CD14-positive monocyte (primary cell): ENCODE data around the gene ZBTB4. TPM values are rescaled to one million over a fixed set of nuclear protein-coding genes. Genes with fewer than 3 reads are reported as not detected.

Experiments used
- DNase-seq, 3 donors: peaks; one replicate each; pipeline ENCODE4 v3.0.0-alpha.2; 2011 to 2022
- H2AFZ ChIP-seq: 2 replicates; pipeline ENCODE4 v1.6.0; 2012; ENCODE audit warnings: mild to moderate bottlenecking, low read depth, low read length, inconsistent platforms; ENCODE audit not compliant: insufficient read depth, poor library complexity, severe bottlenecking
- H3K27ac ChIP-seq, 2 donors: 1 replicate in 1 of 2; 2 replicates in 1 of 2; pipeline ENCODE4 v1.5.1; 2012 to 2013; ENCODE audit warnings: low read length in 2 of 2, control low read depth in 1 of 2, inconsistent platforms in 1 of 2, low read depth in 1 of 2, mild to moderate bottlenecking in 1 of 2
- H3K27me3 ChIP-seq, 2 donors: one replicate each; pipeline versions ENCODE4 v1.6.0 to v1.6.1; 2011 to 2013; ENCODE audit warnings: low read length in 2 of 2; ENCODE audit not compliant: control insufficient read depth in 2 of 2, insufficient read depth in 2 of 2
- H3K36me3 ChIP-seq, 2 donors: replicated peaks in 1 of 2; 1 replicate in 1 of 2; 2 replicates in 1 of 2; pipeline versions ENCODE4 v1.5.1 to v1.6.1; 2012 to 2013; ENCODE audit warnings: low read length in 2 of 2, control low read depth in 1 of 2, inconsistent platforms in 1 of 2, mild to moderate bottlenecking in 1 of 2; ENCODE audit not compliant: insufficient read depth in 2 of 2, control insufficient read depth in 1 of 2
- H3K4me1 ChIP-seq, 2 donors: 1 replicate in 1 of 2; 2 replicates in 1 of 2; pipeline versions ENCODE4 v1.5.1 to v1.6.1; 2012 to 2013; ENCODE audit warnings: low read length in 2 of 2, control low read depth in 1 of 2, inconsistent platforms in 1 of 2, mild to moderate bottlenecking in 1 of 2, moderate library complexity in 1 of 2; ENCODE audit not compliant: insufficient read depth in 2 of 2, control insufficient read depth in 1 of 2
- H3K4me2 ChIP-seq: replicated peaks from 2 replicates; pipeline ENCODE3; 2012; ENCODE audit warnings: low read length, moderate library complexity, mild to moderate bottlenecking; ENCODE audit not compliant: poor library complexity, severe bottlenecking; ENCODE audit errors: extremely low read depth
- H3K4me3 ChIP-seq, 3 experiments: fragments of 200-600 bp in 1 of 3; sonication (generic) in 1 of 3; replicated peaks in 1 of 3; 1 replicate in 2 of 3; 2 replicates in 1 of 3; pipeline ENCODE4 v1.5.1; 2011 to 2013; ENCODE audit warnings: low read length in 3 of 3, mild to moderate bottlenecking in 3 of 3, control low read depth in 2 of 3, low read depth in 2 of 3, inconsistent platforms in 1 of 3, moderate library complexity in 1 of 3
- H3K79me2 ChIP-seq: 2 replicates; pipeline ENCODE4 v1.6.0; 2012; ENCODE audit warnings: mild to moderate bottlenecking, control low read depth, inconsistent platforms, low read length, moderate library complexity; ENCODE audit not compliant: insufficient read depth
- H3K9ac ChIP-seq: 2 replicates; pipeline ENCODE4 v1.6.0; 2017; ENCODE audit warnings: low read length, mild to moderate bottlenecking; ENCODE audit not compliant: insufficient read depth, poor library complexity, severe bottlenecking
- H3K9me3 ChIP-seq, 2 donors: replicated peaks in 1 of 2; 1 replicate in 1 of 2; 2 replicates in 1 of 2; pipeline versions ENCODE4 v1.5.1 to v1.6.1; 2012 to 2013; ENCODE audit warnings: low read length in 2 of 2, control low read depth in 1 of 2; ENCODE audit not compliant: control insufficient read depth in 1 of 2, insufficient read depth in 1 of 2
- H4K20me1 ChIP-seq: 2 replicates; pipeline ENCODE4 v1.6.0; 2012; ENCODE audit warnings: mild to moderate bottlenecking, low read length, control low read depth, moderate library complexity; ENCODE audit not compliant: insufficient read depth
- H3K27ac Mint-ChIP-seq, 7 donors: one replicate each; pipeline ENCODE4 v1.8.0; 2020; ENCODE audit warnings: mild to moderate bottlenecking in 7 of 7, mixed read lengths in 7 of 7, moderate library complexity in 6 of 7, inconsistent platforms in 2 of 7
- H3K27me3 Mint-ChIP-seq, 3 donors: one replicate each; pipeline ENCODE4 v1.8.0; 2021 to 2022; ENCODE audit warnings: low read depth in 3 of 3, mild to moderate bottlenecking in 3 of 3, mixed read lengths in 3 of 3, moderate library complexity in 3 of 3, inconsistent platforms in 1 of 3
- H3K36me3 Mint-ChIP-seq, 2 donors: one replicate each; pipeline ENCODE4 v1.8.0; 2020; ENCODE audit warnings: mixed read lengths in 2 of 2, inconsistent platforms in 1 of 2, mild to moderate bottlenecking in 1 of 2
- H3K4me1 Mint-ChIP-seq: one replicate; pipeline ENCODE4 v1.8.0; 2020; ENCODE audit warnings: mild to moderate bottlenecking, mixed read lengths
- H3K4me3 Mint-ChIP-seq, 2 donors: one replicate each; pipeline ENCODE4 v1.8.0; 2020; ENCODE audit warnings: mild to moderate bottlenecking in 2 of 2, mixed read lengths in 2 of 2, moderate library complexity in 1 of 2
- H3K9me3 Mint-ChIP-seq, 7 donors: one replicate each; pipeline ENCODE4 v1.8.0; 2020 to 2022; ENCODE audit warnings: mixed read lengths in 7 of 7, mild to moderate bottlenecking in 6 of 7, moderate library complexity in 6 of 7, inconsistent platforms in 2 of 7
- CTCF ChIP-seq: fragments of 200-600 bp; IDR thresholded peaks from one replicate; pipeline ENCODE4 v1.8.0; 2022; ENCODE audit warnings: antibody characterized with exemption, mild to moderate bottlenecking
- WGBS: methylation state at CpG from one replicate; pipeline ENCODE4 v1.1.5; 2013; ENCODE audit warnings: missing lambda C conversion rate; ENCODE audit not compliant: insufficient coverage; 5-methylcytosine and 5-hydroxymethylcytosine counted together
- intact Hi-C, 2 donors: fragments of 100-400 bp; cut with micrococcal nuclease; formaldehyde crosslinking; loops; one replicate each; pipeline versions ENCODE4 v1.15.0 to v1.15.1; 2023
- polyA plus RNA-seq, 3 donors: library from polyadenylated mRNA; depleted of rRNA in 1 of 3; unstranded in 2 of 3; stranded (reverse) in 1 of 3; fragments of 300-500 nt in 2 of 3; fragments of >200 nt in 1 of 3; fragmentation: Illumina TruSeq in 2 of 3; gene quantifications; 1 replicate in 2 of 3; 2 replicates in 1 of 3; pipeline ENCODE4 v1.2.3, GENCODE V29; 2012 to 2021

ZBTB4 gene
- polyA plus RNA-seq, 3 donors = 3.4 to 8.1 (median 4.4) TPM

GRCh38 chr17:7435676-7436555 is 43.5 kb downstream of the ZBTB4 start:
- Histone ChIP-seq H3K79me2 (peaks cover 8% of the 10 kb centered on the region), H3K27me3 (peaks cover 19 to 25% of the 10 kb centered on the region in 2 donors), H3K4me2 (peak overlapping the region; percentile 99), H3K4me1 (peaks cover 53 to 57% of the 10 kb centered on the region in 2 donors), H3K9me3 (peaks cover 0 to 14% of the 10 kb centered on the region in 2 donors), H3K27ac (peak overlapping the region; percentile 79 to 89), H3K4me3 (peak overlapping the region; percentile 77 to 95 (median 86)), H3K9ac (peak overlapping the region; percentile 71), H4K20me1 (peaks cover 29% of the 10 kb centered on the region), H3K36me3 (no peaks in the 10 kb centered on the region), H2AFZ (peak overlapping the region; percentile 82)
- TF ChIP-seq CTCF = peak; percentile 16
- H3K27ac Mint-ChIP-seq = peak overlapping the region; percentile 90 to 97 (median 94)
- DNase-seq = peak; percentile 44 to 67 (median 52)
- peaks cover 10 to 12% of the 10 kb centered on the region in 2 donors for H3K36me3 Mint-ChIP-seq
- 10% methylated on average over 48 of the region's 49 CpGs for WGBS
- peaks cover 0 to 14% (median 8%) of the 10 kb centered on the region in 7 donors for H3K9me3 Mint-ChIP-seq
- peak overlapping the region; percentile 86 to 94 for H3K4me3 Mint-ChIP-seq
- intact Hi-C loops = loop anchor here (1.0 to 10.0 kb wide), 7 partner anchors 32 to 249 kb away; partner anchors contain the start of genes POLR2A (in 2 of the 2), SENP3 (in 2 of the 2), MPDU1 (in 1 of the 2) and TMEM256 (in 1 of the 2)
- H3K27me3 Mint-ChIP-seq = peaks cover 28 to 38% (median 30%) of the 10 kb centered on the region in 3 donors
- H3K4me1 Mint-ChIP-seq = peaks cover 50% of the 10 kb centered on the region

- Mint-ChIP-seq H3K27ac (peak overlapping the region in 1 of 7 donors; percentile 45), H3K4me1 (peaks cover 18% of the 10 kb centered on the region), H3K36me3 (no peaks in the 10 kb centered on the region), H3K9me3 (no peaks in the 10 kb centered on the region), H3K27me3 (peaks cover 0 to 2% (median 0%) of the 10 kb centered on the region in 3 donors), H3K4me3 (no peak overlapping the region)
- Histone ChIP-seq H3K79me2 (peaks cover 8% of the 10 kb centered on the region), H2AFZ (no peak overlapping the region), H3K27ac (no peak overlapping the region), H3K4me3 (no peak overlapping the region), H3K4me2 (no peak overlapping the region), H3K4me1 (peaks cover 20 to 22% of the 10 kb centered on the region in 2 donors), H3K27me3 (no peaks in the 10 kb centered on the region), H3K9me3 (no peaks in the 10 kb centered on the region), H3K36me3 (no peaks in the 10 kb centered on the region), H4K20me1 (peaks cover 10% of the 10 kb centered on the region), H3K9ac (no peak overlapping the region)
- 94% methylated on average over 10 of the region's 11 CpGs for WGBS
- no peak for DNase-seq
- TF ChIP-seq CTCF = no peak
- intact Hi-C loops = loop anchor here in 1 of 2 donors (5.0 to 10.0 kb wide), 3 partner anchors 45 to 253 kb away; partner anchors contain the start of genes SENP3, TP53 and WRAP53
Measured at GRCh38 chr17:7432296-7432695, 47.1 kb downstream of the ZBTB4 start.
